Cardiac muscle cell (in vitro differentiated cells and primary cell): Measurements from ENCODE around the gene FOXP4. TPM values are rescaled to one million over a fixed set of nuclear protein-coding genes. Genes with fewer than 3 reads are reported as not detected.
A peak's percentile ranks its signal among the peaks of the same experiment; 100 is the strongest.

Source experiments
- DNase-seq, 2 donors: peaks; one replicate each; pipeline versions ENCODE4 v3.0.0 to v3.0.0-alpha.2; 2010 to 2017; ENCODE audit warnings: low read depth in 1 of 2, low spot score in 1 of 2
- H3K27ac ChIP-seq: fragments of 200-600 bp; sonication (generic); 2 replicates; pipeline ENCODE4 v1.5.1; 2016
- H3K27me3 ChIP-seq: fragments of 200-600 bp; sonication (generic); 2 replicates; pipeline ENCODE4 v1.6.0; 2016; ENCODE audit warnings: control low read depth
- H3K36me3 ChIP-seq: fragments of 200-600 bp; sonication (generic); 2 replicates; pipeline ENCODE4 v1.5.1; 2016; ENCODE audit warnings: control low read depth
- H3K4me1 ChIP-seq: fragments of 200-600 bp; sonication (generic); 2 replicates; pipeline ENCODE4 v1.8.1; 2017; ENCODE audit warnings: low read depth, mild to moderate bottlenecking, mixed run types
- H3K4me3 ChIP-seq: fragments of 200-600 bp; sonication (generic); 2 replicates; pipeline ENCODE4 v1.5.1; 2016; ENCODE audit warnings: mild to moderate bottlenecking
- H3K9me3 ChIP-seq: fragments of 200-600 bp; sonication (generic); 2 replicates; pipeline ENCODE4 v1.5.1; 2017; ENCODE audit warnings: low read depth, mild to moderate bottlenecking, control low read depth
- polyA plus RNA-seq: library from polyadenylated mRNA; unstranded; fragments of >200 nt; fragmentation: Nextera tagmentation; extraction: Ambion mirVana; gene quantifications from 2 replicates; pipeline ENCODE4 v1.2.1, GENCODE V29; 2016
- total RNA-seq: library from RNA; depleted of rRNA; stranded (reverse); fragments of >200 nt; gene quantifications from 2 replicates; pipeline ENCODE4 v1.2.3, GENCODE V29; 2016
- TF ChIP-seq, protein P1 (sequence below): IDR thresholded peaks from 2 replicates; pipeline ENCODE4 v1.5.1; 2012; ENCODE audit warnings: low read depth, mild to moderate bottlenecking, low read length

Gene FOXP4
- total and polyA plus RNA-seq, 2 experiments from 2014 or later, result 29.0 to 42.5 TPM

- no peak overlapping the region for H3K27ac ChIP-seq
- no peaks in the 10 kb centered on the region for H3K36me3 ChIP-seq
- H3K9me3 ChIP-seq, result no peaks in the 10 kb centered on the region
- peaks cover 15% of the 10 kb centered on the region for H3K27me3 ChIP-seq
- H3K4me3 ChIP-seq, result peak overlapping the region; percentile 97
- H3K4me1 ChIP-seq, result peaks cover 41% of the 10 kb centered on the region
- TF ChIP-seq, protein P1, sequence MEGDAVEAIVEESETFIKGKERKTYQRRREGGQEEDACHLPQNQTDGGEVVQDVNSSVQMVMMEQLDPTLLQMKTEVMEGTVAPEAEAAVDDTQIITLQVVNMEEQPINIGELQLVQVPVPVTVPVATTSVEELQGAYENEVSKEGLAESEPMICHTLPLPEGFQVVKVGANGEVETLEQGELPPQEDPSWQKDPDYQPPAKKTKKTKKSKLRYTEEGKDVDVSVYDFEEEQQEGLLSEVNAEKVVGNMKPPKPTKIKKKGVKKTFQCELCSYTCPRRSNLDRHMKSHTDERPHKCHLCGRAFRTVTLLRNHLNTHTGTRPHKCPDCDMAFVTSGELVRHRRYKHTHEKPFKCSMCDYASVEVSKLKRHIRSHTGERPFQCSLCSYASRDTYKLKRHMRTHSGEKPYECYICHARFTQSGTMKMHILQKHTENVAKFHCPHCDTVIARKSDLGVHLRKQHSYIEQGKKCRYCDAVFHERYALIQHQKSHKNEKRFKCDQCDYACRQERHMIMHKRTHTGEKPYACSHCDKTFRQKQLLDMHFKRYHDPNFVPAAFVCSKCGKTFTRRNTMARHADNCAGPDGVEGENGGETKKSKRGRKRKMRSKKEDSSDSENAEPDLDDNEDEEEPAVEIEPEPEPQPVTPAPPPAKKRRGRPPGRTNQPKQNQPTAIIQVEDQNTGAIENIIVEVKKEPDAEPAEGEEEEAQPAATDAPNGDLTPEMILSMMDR, result no peak
- DNase-seq, result no peak
Measured at GRCh38 chr6:41548841-41549642, 2.9 kb downstream of the FOXP4 start.

DNA sequence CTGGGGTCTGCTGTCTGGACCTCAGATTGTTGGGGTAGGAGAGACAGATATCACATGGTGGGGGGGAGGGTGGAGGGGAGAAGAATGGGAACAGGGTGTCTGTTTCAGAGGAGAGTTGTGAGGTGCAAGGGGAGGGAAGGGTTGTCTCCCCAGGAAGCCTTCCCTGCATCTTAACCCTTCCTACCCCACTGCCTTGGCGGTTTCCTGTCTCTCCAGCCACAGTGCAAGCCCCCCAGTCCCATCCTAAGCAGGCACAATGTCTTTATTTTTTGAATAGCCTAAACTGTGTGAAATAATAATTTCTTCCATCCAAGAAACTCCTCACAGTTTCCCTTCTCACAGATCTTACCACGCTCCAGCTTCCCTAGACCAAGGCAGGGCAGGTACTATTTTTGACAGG lies 3.5 kb downstream of the FOXP4 start:
- TF ChIP-seq, protein P1, result no peak
- Histone ChIP-seq H3K4me3 (no peak overlapping the region), H3K4me1 (peaks cover 38% of the 10 kb centered on the region), H3K36me3 (no peaks in the 10 kb centered on the region), H3K27ac (no peak overlapping the region), H3K9me3 (no peaks in the 10 kb centered on the region), H3K27me3 (peaks cover 8% of the 10 kb centered on the region)
- no peak for DNase-seq

- H3K27ac ChIP-seq, result no peak overlapping the region
- peaks cover 6% of the 10 kb centered on the region for H3K27me3 ChIP-seq
- TF ChIP-seq, protein P1, result no peak
- H3K4me1 ChIP-seq, result peaks cover 34% of the 10 kb centered on the region
- H3K4me3 ChIP-seq, result no peak overlapping the region
- no peaks in the 10 kb centered on the region for H3K9me3 ChIP-seq
- peak in 1 of 2 donors; percentile 54 for DNase-seq
- no peaks in the 10 kb centered on the region for H3K36me3 ChIP-seq
Measured at GRCh38 chr6:41551086-41551700, 5.0 kb downstream of the FOXP4 start.

GRCh38 chr6:41551857-41552256 lies 5.7 kb downstream of the FOXP4 start:
- no peak for DNase-seq
- peaks cover 34% of the 10 kb centered on the region for H3K4me1 ChIP-seq
- peaks cover 6% of the 10 kb centered on the region for H3K27me3 ChIP-seq
- H3K9me3 ChIP-seq, result no peaks in the 10 kb centered on the region
- H3K4me3 ChIP-seq, result no peak overlapping the region
- TF ChIP-seq, protein P1, result no peak
- no peaks in the 10 kb centered on the region for H3K36me3 ChIP-seq
- no peak overlapping the region for H3K27ac ChIP-seq

DNA sequence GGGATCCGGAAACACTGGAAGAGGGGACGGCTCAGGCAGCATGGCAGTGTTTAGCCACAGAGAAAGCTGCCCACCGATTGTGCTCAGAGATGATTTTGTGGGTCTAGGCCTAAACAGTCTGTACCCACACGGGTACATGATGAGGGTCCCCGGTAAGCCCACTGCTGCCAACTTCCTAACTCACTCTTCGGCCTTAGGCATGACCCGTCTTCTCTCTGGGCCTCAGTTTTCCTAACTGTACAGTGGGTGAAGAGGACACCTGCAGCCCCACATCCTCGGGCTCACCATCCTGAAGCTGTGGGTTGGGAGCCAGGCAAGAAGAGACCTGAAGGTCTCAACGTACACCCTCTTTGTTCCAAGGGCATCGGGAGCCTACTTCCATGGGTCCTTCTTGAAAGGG lies 6.5 kb downstream of the FOXP4 start:
- Histone ChIP-seq H3K4me1 (peaks cover 34% of the 10 kb centered on the region), H3K9me3 (no peaks in the 10 kb centered on the region), H3K36me3 (no peaks in the 10 kb centered on the region), H3K27me3 (peaks cover 6% of the 10 kb centered on the region), H3K4me3 (no peak overlapping the region), H3K27ac (no peak overlapping the region)
- TF ChIP-seq, protein P1, result no peak
- no peak for DNase-seq
